ENCODE measurements around the gene PTPRC. TPM values are rescaled to one million over a fixed set of nuclear protein-coding genes. Genes with fewer than 3 reads are reported as not detected.

PTPRC gene
- polyA plus RNA-seq, 1 donor (not counting 4 experiments of a cell fraction or from before 2014, with no cell fraction given): not detected

DNA sequence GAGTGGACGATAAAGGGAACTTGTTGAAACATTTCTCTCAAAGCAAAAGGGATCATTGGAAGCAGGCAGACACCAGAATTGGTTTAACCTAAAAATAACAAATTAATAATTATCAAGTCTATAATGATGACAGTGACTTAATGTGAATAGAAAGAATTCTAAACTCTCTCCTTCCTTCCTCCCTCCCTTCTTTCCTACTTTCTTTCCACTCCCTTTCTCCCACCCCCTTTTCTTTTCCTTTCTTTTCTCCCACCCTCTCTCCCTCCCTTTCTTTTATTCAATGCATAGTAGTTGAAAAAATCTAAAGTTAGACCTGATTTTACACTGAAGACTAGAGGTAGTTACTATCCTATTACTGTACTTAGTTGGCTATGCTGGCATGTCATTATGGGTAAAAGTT, 55.7 kb downstream of the PTPRC start:
- DNase-seq (ENCODE audit: low read depth, low spot score): no peak
- dilution Hi-C loops (cut with MboI; ENCODE audit: extremely low pct_ligation_motif_present, low sequenced_read_pairs): no loop called here
- H3K9ac ChIP-seq (ENCODE audit: control insufficient read depth, extremely low read depth, insufficient read depth, low read length): no peak overlapping the region
- no peaks in the 10 kb centered on the region for H3K79me2 ChIP-seq (ENCODE audit: control insufficient read depth, insufficient read depth, low read length)
- no peaks in the 10 kb centered on the region for H3K9me1 ChIP-seq (ENCODE audit: control insufficient read depth, extremely low read depth, insufficient read depth, low read length)
- H4K20me1 ChIP-seq (ENCODE audit: control insufficient read depth, extremely low read depth, insufficient read depth, low read length): no peaks in the 10 kb centered on the region
- no peak for TF ChIP-seq EZH2 (IDR thresholded peaks at IDR 0.05; ENCODE audit: low read length)
- TF ChIP-seq, protein P1, sequence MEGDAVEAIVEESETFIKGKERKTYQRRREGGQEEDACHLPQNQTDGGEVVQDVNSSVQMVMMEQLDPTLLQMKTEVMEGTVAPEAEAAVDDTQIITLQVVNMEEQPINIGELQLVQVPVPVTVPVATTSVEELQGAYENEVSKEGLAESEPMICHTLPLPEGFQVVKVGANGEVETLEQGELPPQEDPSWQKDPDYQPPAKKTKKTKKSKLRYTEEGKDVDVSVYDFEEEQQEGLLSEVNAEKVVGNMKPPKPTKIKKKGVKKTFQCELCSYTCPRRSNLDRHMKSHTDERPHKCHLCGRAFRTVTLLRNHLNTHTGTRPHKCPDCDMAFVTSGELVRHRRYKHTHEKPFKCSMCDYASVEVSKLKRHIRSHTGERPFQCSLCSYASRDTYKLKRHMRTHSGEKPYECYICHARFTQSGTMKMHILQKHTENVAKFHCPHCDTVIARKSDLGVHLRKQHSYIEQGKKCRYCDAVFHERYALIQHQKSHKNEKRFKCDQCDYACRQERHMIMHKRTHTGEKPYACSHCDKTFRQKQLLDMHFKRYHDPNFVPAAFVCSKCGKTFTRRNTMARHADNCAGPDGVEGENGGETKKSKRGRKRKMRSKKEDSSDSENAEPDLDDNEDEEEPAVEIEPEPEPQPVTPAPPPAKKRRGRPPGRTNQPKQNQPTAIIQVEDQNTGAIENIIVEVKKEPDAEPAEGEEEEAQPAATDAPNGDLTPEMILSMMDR (optimal IDR thresholded peaks at IDR 0.05 in 1 of 3, IDR thresholded peaks at IDR 0.05 in 1 of 3, conservative IDR thresholded peaks at IDR 0.05 in 1 of 3; ENCODE audit: extremely low read depth in 1 of 3, insufficient read depth in 2 of 3, low read length in 3 of 3): no peak
- H3K36me3 ChIP-seq (ENCODE audit: control insufficient read depth in 2 of 2, extremely low read depth in 1 of 2, insufficient read depth in 2 of 2, low read length in 2 of 2): no peaks in the 10 kb centered on the region
- H3K27me3 ChIP-seq (ENCODE audit: control insufficient read depth, extremely low read depth, insufficient read depth, low read length): no peaks in the 10 kb centered on the region
- no peaks in the 10 kb centered on the region for H3K4me1 ChIP-seq (ENCODE audit: control insufficient read depth, extremely low read depth, insufficient read depth, low read length)
- H3K27ac ChIP-seq (ENCODE audit: control insufficient read depth, insufficient read depth, low read length): no peak overlapping the region
- no peak overlapping the region for H2AFZ ChIP-seq (ENCODE audit: control insufficient read depth, low read length)
- H3K9me3 ChIP-seq (ENCODE audit: control insufficient read depth, low read depth, low read length): no peaks in the 10 kb centered on the region
- H3K4me3 ChIP-seq (ENCODE audit: control insufficient read depth in 2 of 3, extremely low read depth in 1 of 3, insufficient read depth in 2 of 3, low read depth in 1 of 3, low read length in 3 of 3): no peak overlapping the region
- no peak for FAIRE-seq
- no peak overlapping the region for H3K4me2 ChIP-seq (ENCODE audit: control insufficient read depth, extremely low read depth, insufficient read depth, low read depth, low read length)

DNA sequence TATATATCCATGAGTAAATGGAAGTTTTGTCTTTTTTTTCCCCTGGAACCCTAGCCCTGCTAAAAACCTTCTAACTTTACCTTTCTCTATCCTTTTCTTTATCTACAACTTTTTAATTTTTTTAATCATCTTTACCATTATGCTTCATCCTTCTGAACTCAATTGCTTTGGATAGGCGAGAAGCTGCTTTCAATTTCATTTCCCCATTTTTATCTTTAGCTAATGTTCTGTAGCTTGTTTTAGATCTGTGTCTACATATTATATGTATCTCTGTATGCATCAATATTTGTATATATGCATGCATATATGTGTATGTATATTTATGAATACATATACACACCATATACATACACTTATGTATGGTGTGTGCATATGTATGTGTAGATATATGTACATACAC, 57.4 kb downstream of the PTPRC start:
- Histone ChIP-seq H3K27ac (ENCODE audit: control insufficient read depth, insufficient read depth, low read length) (no peak overlapping the region), H4K20me1 (ENCODE audit: control insufficient read depth, extremely low read depth, insufficient read depth, low read length) (no peaks in the 10 kb centered on the region), H3K4me1 (ENCODE audit: control insufficient read depth, extremely low read depth, insufficient read depth, low read length) (no peaks in the 10 kb centered on the region), H3K9ac (ENCODE audit: control insufficient read depth, extremely low read depth, insufficient read depth, low read length) (no peak overlapping the region), H2AFZ (ENCODE audit: control insufficient read depth, low read length) (no peak overlapping the region), H3K4me2 (ENCODE audit: control insufficient read depth, extremely low read depth, insufficient read depth, low read depth, low read length) (no peak overlapping the region), H3K27me3 (ENCODE audit: control insufficient read depth, extremely low read depth, insufficient read depth, low read length) (peaks cover 11% of the 10 kb centered on the region), H3K9me3 (ENCODE audit: control insufficient read depth, low read depth, low read length) (no peaks in the 10 kb centered on the region), H3K79me2 (ENCODE audit: control insufficient read depth, insufficient read depth, low read length) (no peaks in the 10 kb centered on the region), H3K36me3 (ENCODE audit: control insufficient read depth in 2 of 2, extremely low read depth in 1 of 2, insufficient read depth in 2 of 2, low read length in 2 of 2) (no peaks in the 10 kb centered on the region), H3K9me1 (ENCODE audit: control insufficient read depth, extremely low read depth, insufficient read depth, low read length) (no peaks in the 10 kb centered on the region), H3K4me3 (ENCODE audit: control insufficient read depth in 2 of 3, extremely low read depth in 1 of 3, insufficient read depth in 2 of 3, low read depth in 1 of 3, low read length in 3 of 3) (no peak overlapping the region)
- dilution Hi-C loops (cut with MboI; ENCODE audit: extremely low pct_ligation_motif_present, low sequenced_read_pairs): no loop called here
- DNase-seq (ENCODE audit: low read depth, low spot score) (no peak), FAIRE-seq (no peak)
- TF ChIP-seq EZH2 (IDR thresholded peaks at IDR 0.05; ENCODE audit: low read length): no peak
- TF ChIP-seq, protein P1 (optimal IDR thresholded peaks at IDR 0.05 in 1 of 3, IDR thresholded peaks at IDR 0.05 in 1 of 3, conservative IDR thresholded peaks at IDR 0.05 in 1 of 3; ENCODE audit: extremely low read depth in 1 of 3, insufficient read depth in 2 of 3, low read length in 3 of 3): no peak

All from keratinocyte (primary cell).